Measurements from ENCODE around the gene IFNL4.
"Not testable (repeated sequence)": the region's sequence is repeated elsewhere in the genome, so short reads cannot be mapped to it uniquely, and the experiment has no call there.

The IFNL4 gene

GRCh38 chr19:39254531-39255345 is 6.1 kb upstream of the IFNL4 start:
- DNase-seq = no peak

- no peak for DNase-seq
Measured at GRCh38 chr19:39253374-39254149, 4.9 kb upstream of the IFNL4 start.

- DNase-seq = no peak
Measured at GRCh38 chr19:39252458-39252857, 3.8 kb upstream of the IFNL4 start.

GRCh38 chr19:39251846-39252245 is 3.2 kb upstream of the IFNL4 start:
- no peak for DNase-seq

- no peak for DNase-seq
Measured at GRCh38 chr19:39251081-39251480, 2.4 kb upstream of the IFNL4 start.

GRCh38 chr19:39247701-39248664 is 673 bp downstream of the IFNL4 start:
- DNase-seq = no peak

- peak; percentile 32 for DNase-seq
Measured at GRCh38 chr19:39246951-39247669, 1.5 kb downstream of the IFNL4 start.

GRCh38 chr19:39245166-39245565 is 3.5 kb downstream of the IFNL4 start:
- DNase-seq = not testable (repeated sequence)

GRCh38 chr19:39244410-39245100 is 4.1 kb downstream of the IFNL4 start, which contains the start of gene IFNL3:
IFNL3 (minus strand) TSS chr19:39245006; CDS start chr19:39244967, 39 bp downstream.
- DNase-seq = not testable (repeated sequence)

- not testable (repeated sequence) for DNase-seq
Measured at GRCh38 chr19:39243741-39244140, 4.9 kb downstream of the IFNL4 start.

- no peak for DNase-seq
Measured at GRCh38 chr19:39240421-39240820, 8.2 kb downstream of the IFNL4 start.

- no peak for DNase-seq
Measured at GRCh38 chr19:39238944-39239343, 9.7 kb downstream of the IFNL4 start.

- DNase-seq = no peak
Measured at GRCh38 chr19:39238209-39238608, 10.4 kb downstream of the IFNL4 start.

- peak; percentile 41 for DNase-seq
Measured at GRCh38 chr19:39237200-39238184, 11.2 kb downstream of the IFNL4 start.

GRCh38 chr19:39236527-39236926 is 12.1 kb downstream of the IFNL4 start:
- DNase-seq = peak; percentile 16

- DNase-seq = no peak
Measured at GRCh38 chr19:39232708-39233107, 15.9 kb downstream of the IFNL4 start.

GRCh38 chr19:39230096-39230764 is 18.4 kb downstream of the IFNL4 start:
- no peak for DNase-seq

- no peak for DNase-seq
Measured at GRCh38 chr19:39224910-39225309, 23.7 kb downstream of the IFNL4 start.

- DNase-seq = peak; percentile 13
Measured at GRCh38 chr19:39223703-39224279, 24.9 kb downstream of the IFNL4 start.
